IPS DF 19.7 (cell line): ENCODE measurements around the gene ATG14.
"Not testable (repeated sequence)": the region's sequence is repeated elsewhere in the genome, so short reads cannot be mapped to it uniquely, and the experiment has no call there.

Experiments
- DNase-seq: peaks from one replicate; pipeline ENCODE4 v3.0.0-alpha.2; 2013; ENCODE audit warnings: low read depth, low spot score

The ATG14 gene

DNA sequence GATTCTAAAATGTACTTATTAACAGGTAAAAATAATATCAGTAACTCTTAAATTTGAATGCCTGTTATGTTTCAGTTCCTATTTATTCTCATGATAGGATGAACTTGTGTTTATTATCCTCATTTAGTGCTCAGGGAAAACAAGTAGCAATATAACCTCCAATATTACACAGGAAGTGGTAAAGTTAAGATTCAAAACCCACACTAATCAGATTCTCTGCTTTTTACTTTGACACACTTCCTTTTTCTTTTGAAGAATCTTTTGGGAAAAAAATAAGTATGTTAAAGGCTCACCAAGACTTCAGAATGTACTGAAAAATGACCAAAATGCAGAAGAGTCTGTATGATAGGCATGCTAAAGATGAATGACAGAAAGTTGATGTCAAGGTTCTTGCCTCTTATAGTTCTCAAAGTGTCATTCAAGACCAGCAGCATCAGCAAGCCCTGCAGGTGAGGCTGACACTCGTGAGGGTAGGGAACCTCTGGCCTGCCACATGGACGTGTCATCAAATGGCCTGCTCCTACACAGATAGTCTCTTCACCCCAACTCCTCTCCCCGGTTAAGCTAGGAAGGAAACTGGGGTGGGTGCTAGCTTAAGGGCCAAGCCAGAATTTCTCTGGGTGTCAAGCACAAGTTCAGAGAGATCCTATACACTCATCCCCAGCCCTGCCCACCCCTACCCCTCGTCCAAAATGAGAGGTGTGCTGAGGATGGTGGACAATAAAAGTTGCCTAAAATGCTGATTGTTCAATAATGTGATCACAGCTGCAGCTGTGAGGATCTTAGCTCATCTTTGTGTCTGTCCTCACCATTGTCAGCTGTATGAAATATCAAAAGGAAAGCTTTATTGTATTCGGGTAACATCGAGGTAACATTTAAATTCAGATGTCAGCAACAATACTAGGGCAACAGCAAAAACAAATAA, 22.5 kb upstream of the ATG14 start:
- no peak for DNase-seq

DNA sequence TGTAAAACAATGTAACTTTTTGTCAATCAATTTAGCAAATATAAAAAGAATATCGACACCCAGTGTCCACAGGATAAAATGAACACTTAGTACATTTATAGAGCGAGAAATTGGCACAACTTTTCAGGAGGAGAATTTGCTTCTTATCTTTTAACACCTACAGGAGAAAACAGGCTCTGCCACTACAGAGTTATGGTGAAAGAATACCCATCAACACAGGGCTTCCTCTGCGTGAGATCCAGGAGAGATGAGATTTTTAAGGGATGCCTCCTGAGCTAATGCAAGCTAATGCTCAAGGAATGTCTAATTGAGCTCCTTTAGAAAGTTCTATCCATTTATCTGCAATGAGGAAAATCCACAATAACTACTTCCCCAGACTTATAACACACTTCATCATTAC, 21.0 kb upstream of the ATG14 start:
- no peak for DNase-seq

GRCh38 chr14:55430024-55430690, 18.5 kb upstream of the ATG14 start:
- DNase-seq, result no peak

- no peak for DNase-seq
Observed at GRCh38 chr14:55427439-55427838, 15.8 kb upstream of the ATG14 start.

DNA sequence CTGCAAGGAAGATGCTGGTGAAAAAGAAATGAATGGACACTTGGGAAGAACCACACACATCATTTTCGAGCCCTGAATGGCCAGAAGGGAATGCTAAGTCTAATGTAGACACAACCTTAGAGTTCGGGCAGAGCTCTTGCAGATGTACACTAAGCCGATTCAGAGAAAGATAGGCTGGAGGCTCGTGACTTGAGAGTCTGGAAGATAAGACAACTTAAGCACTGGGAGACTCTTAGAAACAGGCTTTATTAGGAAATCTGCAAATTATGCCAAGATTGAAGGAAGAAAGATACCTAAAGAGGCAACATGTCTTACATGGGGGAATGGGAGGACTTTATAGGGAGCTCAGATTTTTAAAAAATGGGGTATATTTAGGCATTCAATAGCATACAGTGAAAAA, 15.3 kb upstream of the ATG14 start:
- no peak for DNase-seq

DNA sequence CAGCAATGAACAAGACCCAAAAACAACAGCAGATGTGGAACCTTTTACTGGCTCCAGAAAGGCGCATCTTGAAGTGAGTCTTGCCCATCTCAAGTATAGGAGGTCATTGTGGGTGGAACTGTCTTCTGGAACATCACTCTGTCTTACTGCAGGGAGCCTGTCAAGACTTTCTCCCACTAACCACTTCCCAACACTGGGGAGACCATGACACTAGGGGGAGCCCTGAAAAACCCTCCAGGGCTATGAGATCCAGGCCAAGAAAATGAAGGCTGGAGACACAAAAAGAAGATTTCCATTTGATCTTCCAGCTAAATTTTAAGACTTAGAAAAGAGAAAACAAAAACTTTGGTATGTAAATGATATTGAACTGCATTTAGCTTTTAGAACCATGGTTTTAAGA, 13.5 kb upstream of the ATG14 start:
- DNase-seq, result no peak

DNA sequence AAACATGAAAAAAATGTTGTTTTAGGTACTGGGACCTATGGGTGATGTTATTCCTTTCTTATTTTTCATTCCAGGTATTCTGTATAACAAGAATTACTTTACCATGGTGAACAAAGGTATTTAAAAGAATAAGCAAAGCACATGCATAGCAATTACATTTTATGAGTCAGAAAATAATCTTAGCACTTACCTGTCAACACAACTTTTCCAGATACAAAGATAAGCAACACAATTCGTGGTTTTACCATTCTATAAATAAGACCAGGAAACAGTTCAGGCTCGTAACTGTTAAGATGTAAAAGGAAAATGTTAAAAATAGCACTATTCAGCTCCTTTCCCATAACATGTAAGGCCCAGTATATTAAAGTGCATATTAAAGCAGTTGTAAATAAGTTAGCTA, 12.3 kb upstream of the ATG14 start:
- no peak for DNase-seq

- not testable (repeated sequence) for DNase-seq
Observed at GRCh38 chr14:55422338-55422737, 10.7 kb upstream of the ATG14 start.

- DNase-seq, result no peak
Observed at GRCh38 chr14:55419663-55420062, 8.0 kb upstream of the ATG14 start.

- DNase-seq, result no peak
Observed at GRCh38 chr14:55418411-55418810, 6.8 kb upstream of the ATG14 start.

DNA sequence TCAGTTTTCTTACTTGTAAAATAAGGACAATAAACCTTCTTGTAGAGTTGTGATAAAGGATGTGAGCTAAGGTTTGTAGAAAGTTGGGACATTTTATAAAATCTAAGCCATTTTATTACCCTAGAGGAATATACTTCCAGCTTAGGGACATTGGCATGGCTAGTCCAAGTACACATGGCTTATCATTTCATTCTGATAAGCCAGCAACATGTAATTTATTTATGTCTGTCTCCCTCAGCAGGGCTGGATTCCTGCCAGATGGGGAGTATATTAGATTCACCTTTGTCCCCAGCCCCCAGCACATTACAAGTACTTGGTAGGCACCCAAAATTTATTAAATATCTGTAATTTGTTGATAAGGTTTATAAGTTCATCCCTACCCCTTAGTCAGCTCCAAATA, 6.3 kb upstream of the ATG14 start:
- no peak for DNase-seq

- no peak for DNase-seq
Observed at GRCh38 chr14:55416866-55417265, 5.2 kb upstream of the ATG14 start.

DNA sequence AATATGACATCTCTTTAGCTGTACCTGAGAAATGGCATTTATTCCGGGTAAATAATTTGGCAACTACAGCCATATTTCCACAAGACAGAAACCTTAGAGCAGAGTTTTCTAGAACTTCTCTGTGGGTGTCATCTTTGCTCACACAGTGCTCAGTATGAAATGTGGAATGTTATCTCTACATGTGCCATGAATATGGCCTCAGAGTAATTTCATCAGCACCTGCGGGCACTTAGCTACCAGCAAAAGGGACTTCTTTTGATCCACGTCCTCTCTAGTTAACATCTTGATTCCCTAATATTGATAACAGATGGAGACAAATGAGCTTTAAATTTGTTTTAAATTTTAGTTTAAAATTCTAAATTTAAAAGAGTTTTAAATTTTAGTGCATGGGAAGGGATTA, 2.9 kb upstream of the ATG14 start:
- no peak for DNase-seq

DNA sequence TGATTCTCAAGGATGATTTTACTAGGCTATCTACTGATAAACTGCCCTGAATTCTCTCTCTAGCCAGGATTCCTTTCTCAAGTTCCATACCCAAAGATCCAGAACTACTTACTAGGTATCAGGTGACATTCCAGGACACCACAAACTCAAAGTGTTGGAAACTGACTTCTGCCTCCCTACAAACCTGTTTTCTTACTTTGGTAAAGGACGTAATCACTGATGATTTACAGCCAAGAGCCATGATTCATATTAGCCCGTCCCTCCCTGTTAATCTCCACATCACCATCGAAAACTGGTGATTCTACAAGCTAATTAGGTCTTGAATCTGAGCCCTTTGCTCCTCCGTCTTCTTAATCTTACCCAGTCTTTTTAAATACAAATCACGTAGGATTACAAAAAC, 1.0 kb upstream of the ATG14 start:
- no peak for DNase-seq

DNA sequence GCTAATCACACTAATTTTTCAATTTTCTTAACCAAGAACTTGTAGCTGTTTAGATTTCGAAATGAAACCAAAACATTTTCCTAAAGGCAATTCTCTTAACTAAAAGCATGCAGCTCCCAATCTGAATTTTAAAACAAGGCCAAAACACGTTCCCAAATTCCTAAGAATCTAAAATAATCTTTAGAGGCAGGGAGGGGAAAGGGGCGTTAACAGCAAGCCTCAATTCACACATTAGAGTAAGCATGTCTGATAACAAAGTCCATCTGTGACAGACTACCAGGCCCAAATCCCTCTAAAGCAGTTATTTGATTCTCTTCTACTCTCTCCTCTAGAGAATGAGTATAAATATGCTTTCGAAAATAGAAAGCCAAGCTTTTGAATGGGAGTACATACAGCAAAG, 754 bp downstream of the ATG14 start:
- DNase-seq, result no peak

- no peak for DNase-seq
Observed at GRCh38 chr14:55404173-55404854, 7.3 kb downstream of the ATG14 start.

DNA sequence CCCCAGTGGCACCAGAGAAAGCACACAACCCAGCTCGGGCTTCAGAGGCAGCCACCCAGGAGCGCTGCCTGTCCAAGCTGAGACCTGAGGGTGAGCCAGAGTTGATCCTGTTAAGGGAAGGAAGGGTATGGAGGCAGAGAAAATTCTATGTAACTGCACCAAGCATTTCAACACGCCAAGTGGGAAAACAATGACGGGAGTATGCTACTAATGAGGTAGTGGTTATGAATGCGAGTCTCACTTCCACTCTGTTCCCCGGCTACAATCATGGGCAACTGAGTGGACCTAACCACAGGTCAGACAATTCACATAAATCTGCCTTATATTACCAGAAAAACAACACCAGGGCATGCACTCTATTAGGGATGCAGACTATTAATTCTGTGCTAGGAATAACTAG, 9.9 kb downstream of the ATG14 start:
- DNase-seq, result no peak

DNA sequence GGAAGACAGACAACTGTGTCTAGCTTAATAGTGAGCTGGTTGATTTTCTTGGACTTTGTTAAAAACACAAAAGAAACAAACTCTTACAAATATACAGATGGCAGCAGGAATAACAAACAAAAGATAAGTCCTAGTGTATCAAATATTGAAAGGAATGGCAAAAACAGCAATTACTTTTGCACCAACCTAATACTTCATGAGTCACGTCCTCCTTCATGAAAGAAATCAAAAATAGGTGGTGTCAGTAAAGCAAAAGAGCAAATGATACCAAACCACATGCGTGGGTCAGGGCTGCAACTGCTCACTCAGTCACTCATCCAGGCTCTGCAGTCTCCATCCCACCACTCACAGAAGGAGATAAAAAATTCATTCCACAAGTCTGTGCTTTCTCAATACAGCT, 11.8 kb downstream of the ATG14 start:
- DNase-seq, result no peak

DNA sequence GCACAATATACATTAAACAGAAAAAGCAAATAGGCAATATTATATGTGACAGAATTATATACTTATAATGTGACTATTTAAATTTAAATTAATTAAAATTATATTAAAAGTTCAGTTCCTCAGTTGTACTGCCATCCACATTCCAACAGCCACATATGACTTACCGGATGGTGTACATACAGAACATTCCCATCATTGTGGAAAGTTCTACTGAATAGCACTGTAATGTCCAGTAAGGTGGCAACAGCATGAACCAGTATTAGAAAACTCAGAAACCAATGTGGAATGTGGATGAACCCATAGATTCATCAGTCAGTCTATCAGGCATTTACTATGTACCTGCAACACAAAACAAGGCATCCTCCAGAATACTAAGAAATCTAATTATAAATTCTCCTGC, 12.4 kb downstream of the ATG14 start:
- DNase-seq, result no peak

- DNase-seq, result no peak
Observed at GRCh38 chr14:55398679-55399078, 13.0 kb downstream of the ATG14 start.

- DNase-seq, result no peak
Observed at GRCh38 chr14:55389330-55389729, 22.3 kb downstream of the ATG14 start.

- no peak for DNase-seq
Observed at GRCh38 chr14:55388160-55388559, 23.5 kb downstream of the ATG14 start.

DNA sequence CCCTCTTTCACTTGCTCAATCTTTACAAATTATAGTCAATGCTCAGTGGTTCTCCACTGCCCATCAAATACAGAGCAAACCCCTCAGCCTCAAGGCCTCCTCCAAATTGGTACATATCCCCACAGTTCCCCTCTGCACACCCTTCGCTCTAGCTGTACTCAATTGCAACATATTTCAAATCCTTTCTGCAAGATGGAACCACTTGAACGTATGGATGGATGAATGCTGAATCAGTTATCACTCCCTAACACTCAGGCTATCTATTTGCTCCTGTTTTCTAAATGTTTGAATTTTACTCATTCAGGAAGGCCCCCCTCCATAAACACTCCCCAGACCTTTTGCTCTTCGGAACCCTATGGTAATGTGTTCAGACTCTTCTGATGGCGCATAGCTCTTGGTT, 24.5 kb downstream of the ATG14 start:
- no peak for DNase-seq
